ENCODE data around the gene RASGRF1. TPM values are rescaled to one million over a fixed set of nuclear protein-coding genes. Genes with fewer than 3 reads are reported as not detected.

Gene RASGRF1
- total RNA-seq, 2 donors from 2014 or later, result not detected

DNA sequence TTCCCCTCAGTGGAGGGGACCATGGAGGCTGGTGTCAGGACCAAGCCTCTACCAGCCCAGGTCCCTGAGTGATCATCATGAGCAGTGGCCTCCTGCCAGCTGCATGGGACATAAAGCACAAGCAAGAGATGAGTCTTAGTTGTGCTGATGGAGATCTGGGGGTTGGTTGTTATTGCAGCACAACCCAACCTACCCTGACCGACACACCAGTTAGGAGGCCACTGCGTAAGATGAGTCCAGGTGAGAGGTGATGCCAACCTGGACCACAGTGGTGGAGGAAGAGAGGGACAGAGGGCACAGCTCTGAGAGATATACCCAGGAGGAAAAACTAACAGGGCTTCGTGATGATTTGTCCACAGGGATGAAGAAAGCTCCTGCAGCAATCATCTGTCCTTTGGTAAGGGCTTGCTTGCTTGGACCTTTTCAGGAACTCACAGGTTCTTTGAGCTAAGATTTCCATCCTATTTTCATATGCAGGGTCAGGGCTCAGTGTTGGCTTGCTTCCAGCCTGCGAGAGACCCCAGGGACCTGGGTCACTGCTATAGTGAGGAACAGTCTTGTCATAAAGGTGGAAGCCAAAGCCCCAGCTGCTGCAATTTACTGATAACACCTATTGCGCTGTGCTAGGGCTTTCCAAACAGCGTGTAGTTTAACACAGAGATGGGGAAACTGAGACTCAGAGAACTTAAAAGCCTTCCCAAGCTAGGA is 8.1 kb downstream of the RASGRF1 start:
- Mint-ChIP-seq H3K9me3 (no peaks in the 10 kb centered on the region), H3K36me3 (no peaks in the 10 kb centered on the region), H3K27ac (no peak overlapping the region)
- DNase-seq (ENCODE audit: low spot score in 2 of 2), result no peak
- no peak for ATAC-seq

- Mint-ChIP-seq H3K9me3 (no peaks in the 10 kb centered on the region), H3K27ac (peak overlapping the region in 1 of 2 donors; percentile 22), H3K36me3 (no peaks in the 10 kb centered on the region)
- ATAC-seq, result no peak
- no peak for DNase-seq (ENCODE audit: low spot score in 2 of 2)
Measured at GRCh38 chr15:79078763-79079410, 11.7 kb downstream of the RASGRF1 start.

DNA sequence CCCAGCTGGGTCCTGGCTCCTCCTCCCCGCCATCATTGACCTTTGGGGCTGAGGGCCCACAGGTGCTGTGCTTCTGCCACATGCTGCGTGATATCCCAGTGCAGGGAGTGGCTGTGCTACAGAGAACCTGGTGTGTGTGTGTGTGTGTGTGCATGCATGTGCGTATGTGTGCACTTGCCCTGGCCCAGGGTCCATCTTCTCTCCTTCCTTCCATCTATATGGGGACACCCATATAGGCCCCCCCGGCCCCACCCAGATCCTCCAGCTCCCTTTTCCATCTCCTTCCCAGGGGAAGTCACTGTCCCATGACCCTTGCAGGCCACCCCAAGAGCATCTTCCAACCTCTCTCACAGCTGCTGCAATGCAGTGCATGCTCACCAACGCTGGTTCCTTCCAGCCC is 12.6 kb downstream of the RASGRF1 start:
- H3K36me3 Mint-ChIP-seq, result no peaks in the 10 kb centered on the region
- ATAC-seq, result no peak
- DNase-seq (ENCODE audit: low spot score in 2 of 2), result no peak
- H3K9me3 Mint-ChIP-seq, result no peaks in the 10 kb centered on the region
- no peak overlapping the region for H3K27ac Mint-ChIP-seq

DNA sequence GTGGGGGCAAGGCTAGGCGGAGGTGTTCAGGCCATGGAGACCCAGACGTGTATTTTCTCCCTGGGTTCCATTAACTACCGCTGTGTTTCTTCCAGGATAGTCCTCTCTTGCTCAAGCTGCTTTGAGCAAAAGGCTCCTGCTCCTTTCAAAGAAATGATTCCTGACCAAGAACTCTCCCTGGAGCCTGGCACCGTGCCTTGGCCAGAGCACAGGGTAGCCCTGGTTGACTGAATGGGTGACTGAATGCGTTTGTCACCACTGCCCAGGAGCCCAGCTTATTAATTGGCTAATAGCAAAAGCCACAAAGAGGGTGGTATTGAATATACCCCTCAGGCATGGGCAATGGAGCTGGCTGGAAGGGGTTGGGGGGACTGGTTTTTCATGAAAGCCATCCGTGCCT is 13.9 kb downstream of the RASGRF1 start:
- H3K9me3 Mint-ChIP-seq, result no peaks in the 10 kb centered on the region
- ATAC-seq, result no peak
- no peak for DNase-seq (ENCODE audit: low spot score in 2 of 2)
- no peaks in the 10 kb centered on the region for H3K36me3 Mint-ChIP-seq
- H3K27ac Mint-ChIP-seq, result no peak overlapping the region

DNA sequence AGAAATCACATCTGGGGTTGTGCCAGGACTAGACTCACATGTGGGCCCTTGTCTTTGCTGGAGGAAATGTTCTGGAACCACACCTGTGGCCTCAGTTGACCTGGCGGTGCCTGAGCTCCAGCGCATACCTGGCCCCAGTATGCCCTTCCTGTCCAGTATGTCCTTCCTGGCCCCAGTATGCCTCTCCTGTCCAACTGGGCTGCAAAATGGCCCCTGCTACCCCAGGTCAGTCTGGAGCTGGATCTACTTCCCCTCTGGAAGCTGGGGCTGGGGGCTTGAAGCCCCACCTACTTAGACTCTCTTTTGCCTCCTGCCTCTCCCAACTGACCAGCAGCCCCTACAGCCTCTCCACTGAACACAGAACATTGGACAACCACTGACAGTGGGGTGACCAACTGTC is 15.3 kb downstream of the RASGRF1 start:
- Mint-ChIP-seq H3K9me3 (no peaks in the 10 kb centered on the region), H3K36me3 (no peaks in the 10 kb centered on the region), H3K27ac (no peak overlapping the region)
- no peak for ATAC-seq
- no peak for DNase-seq (ENCODE audit: low spot score in 2 of 2)

- H3K36me3 Mint-ChIP-seq, result no peaks in the 10 kb centered on the region
- H3K9me3 Mint-ChIP-seq, result no peaks in the 10 kb centered on the region
- ATAC-seq, result no peak
- H3K27ac Mint-ChIP-seq, result no peak overlapping the region
- no peak for DNase-seq (ENCODE audit: low spot score in 2 of 2)
Measured at GRCh38 chr15:79073336-79073735, 17.2 kb downstream of the RASGRF1 start.

- no peak overlapping the region for H3K27ac Mint-ChIP-seq
- ATAC-seq (no peak), DNase-seq (ENCODE audit: low spot score in 2 of 2) (no peak)
- H3K9me3 Mint-ChIP-seq, result no peaks in the 10 kb centered on the region
- H3K36me3 Mint-ChIP-seq, result no peaks in the 10 kb centered on the region
Measured at GRCh38 chr15:79071901-79072300, 18.7 kb downstream of the RASGRF1 start.

DNA sequence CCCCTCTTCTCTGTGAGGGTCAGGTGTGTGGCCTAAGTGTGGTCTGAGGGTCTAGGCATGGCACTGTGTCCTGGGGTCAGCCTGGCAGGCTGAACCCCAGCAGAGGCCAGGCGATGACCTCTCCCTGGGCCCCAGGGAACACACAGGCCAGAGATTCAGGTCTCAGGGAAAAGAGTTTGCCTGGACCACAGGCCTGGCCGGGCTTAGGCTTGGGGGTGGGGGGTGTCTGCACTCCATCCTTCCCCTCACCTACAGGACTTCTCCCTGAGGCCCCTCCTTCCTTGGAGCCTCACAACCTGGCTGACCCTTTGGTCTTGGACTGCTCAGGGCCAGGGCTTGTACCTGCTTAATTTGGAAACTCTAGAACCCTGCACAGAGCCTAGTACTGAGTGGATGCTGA is 21.8 kb downstream of the RASGRF1 start:
- H3K9me3 Mint-ChIP-seq, result no peaks in the 10 kb centered on the region
- ATAC-seq (no peak), DNase-seq (ENCODE audit: low spot score in 2 of 2) (no peak)
- H3K36me3 Mint-ChIP-seq, result no peaks in the 10 kb centered on the region
- no peak overlapping the region for H3K27ac Mint-ChIP-seq

DNA sequence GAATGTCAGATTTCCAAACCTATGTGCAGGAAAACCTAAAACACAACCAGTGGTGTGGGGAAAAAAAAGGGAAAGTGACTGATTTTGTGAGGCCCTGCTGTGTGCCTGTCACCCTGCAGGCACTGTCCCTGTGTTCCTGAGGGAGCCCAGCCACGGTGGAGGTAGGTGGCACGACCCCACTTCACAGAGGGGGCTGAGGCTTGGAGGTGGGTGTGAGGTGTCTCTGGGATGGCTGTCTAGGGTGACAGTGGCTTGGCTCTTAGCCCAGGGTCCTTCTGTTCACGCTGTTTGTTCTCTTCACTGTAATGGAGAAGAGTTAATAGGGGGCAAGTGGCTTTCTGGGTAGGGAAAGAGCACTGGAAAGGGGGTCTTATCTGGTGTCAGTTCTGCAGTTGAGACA is 22.6 kb downstream of the RASGRF1 start:
- H3K27ac Mint-ChIP-seq, result no peak overlapping the region
- ATAC-seq (no peak), DNase-seq (ENCODE audit: low spot score in 2 of 2) (no peak)
- H3K9me3 Mint-ChIP-seq, result no peaks in the 10 kb centered on the region
- no peaks in the 10 kb centered on the region for H3K36me3 Mint-ChIP-seq

- ATAC-seq, result no peak
- no peaks in the 10 kb centered on the region for H3K9me3 Mint-ChIP-seq
Measured at GRCh38 chr15:79067072-79067833, 23.3 kb downstream of the RASGRF1 start.

GRCh38 chr15:79066391-79067071 is 24.0 kb downstream of the RASGRF1 start:
- Mint-ChIP-seq H3K27ac (no peak overlapping the region), H3K9me3 (no peaks in the 10 kb centered on the region), H3K36me3 (no peaks in the 10 kb centered on the region)
- no peak for DNase-seq (ENCODE audit: low spot score in 2 of 2)
- ATAC-seq, result no peak

More at GRCh38 chr15:79067072-79067833, 23.3 kb downstream of the RASGRF1 start:
- DNase-seq (ENCODE audit: low spot score in 2 of 2), result no peak
- H3K27ac Mint-ChIP-seq, result no peak overlapping the region
- no peaks in the 10 kb centered on the region for H3K36me3 Mint-ChIP-seq

- DNase-seq (ENCODE audit: low spot score in 2 of 2) (no peak), ATAC-seq (no peak)
- no peak overlapping the region for H3K27ac Mint-ChIP-seq
- H3K36me3 Mint-ChIP-seq, result no peaks in the 10 kb centered on the region
- H3K9me3 Mint-ChIP-seq, result no peaks in the 10 kb centered on the region
Measured at GRCh38 chr15:79065706-79066376, 24.7 kb downstream of the RASGRF1 start.

- Mint-ChIP-seq H3K9me3 (no peaks in the 10 kb centered on the region), H3K27ac (no peak overlapping the region), H3K36me3 (no peaks in the 10 kb centered on the region)
- DNase-seq (ENCODE audit: low spot score in 2 of 2) (no peak), ATAC-seq (no peak)
Measured at GRCh38 chr15:79065361-79065705, 25.2 kb downstream of the RASGRF1 start.

GRCh38 chr15:79064496-79064895 is 26.1 kb downstream of the RASGRF1 start:
- no peaks in the 10 kb centered on the region for H3K36me3 Mint-ChIP-seq
- DNase-seq (ENCODE audit: low spot score in 2 of 2), result no peak
- no peaks in the 10 kb centered on the region for H3K9me3 Mint-ChIP-seq
- ATAC-seq, result no peak
- no peak overlapping the region for H3K27ac Mint-ChIP-seq

DNA sequence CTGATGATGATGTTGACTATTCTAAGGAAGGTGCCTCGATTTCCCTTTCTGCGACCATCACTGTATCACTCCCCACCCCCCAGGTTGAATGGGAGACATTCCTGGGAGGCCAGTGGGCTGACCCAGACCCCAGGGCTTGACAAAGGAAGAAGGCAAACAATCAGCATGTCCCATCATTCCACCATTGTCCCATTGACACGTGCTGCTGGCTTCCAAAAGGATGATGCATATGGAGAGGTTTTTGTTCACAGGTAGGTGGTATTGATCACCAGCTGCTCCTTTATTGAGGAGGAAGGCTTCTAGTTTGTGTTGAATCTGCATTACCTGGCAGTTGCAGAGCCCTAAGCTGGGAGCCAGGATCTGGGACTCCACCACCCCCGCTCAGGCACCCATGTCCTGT is 30.4 kb downstream of the RASGRF1 start:
- Mint-ChIP-seq H3K27ac (no peak overlapping the region), H3K36me3 (no peaks in the 10 kb centered on the region), H3K9me3 (no peaks in the 10 kb centered on the region)
- DNase-seq (ENCODE audit: low spot score in 2 of 2) (no peak), ATAC-seq (no peak)

DNA sequence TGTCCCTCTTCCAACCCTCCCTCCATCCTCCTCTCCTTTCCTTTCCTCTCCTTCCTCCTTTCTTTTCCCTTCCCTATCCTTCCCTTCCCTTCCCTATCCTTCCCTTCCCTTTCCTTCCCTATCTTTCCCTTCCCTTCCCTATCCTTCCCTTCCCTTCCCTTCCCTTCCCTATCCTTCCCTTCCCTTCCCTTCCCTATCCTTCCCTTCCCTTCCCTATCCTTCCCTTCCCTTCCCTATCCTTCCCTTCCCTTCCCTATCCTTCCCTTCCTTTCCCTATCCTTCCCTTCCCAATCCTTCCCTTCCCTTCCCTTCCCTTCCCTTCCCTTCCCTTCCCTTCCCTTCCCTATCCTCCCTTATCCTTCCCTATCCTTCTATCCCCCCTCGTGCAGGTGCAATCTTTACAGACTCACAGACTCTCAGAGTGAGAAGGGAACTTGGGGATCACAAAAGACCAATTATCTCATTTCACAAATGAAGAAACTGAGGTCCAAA is 31.5 kb downstream of the RASGRF1 start:
- Mint-ChIP-seq H3K9me3 (no peaks in the 10 kb centered on the region), H3K36me3 (no peaks in the 10 kb centered on the region), H3K27ac (no peak overlapping the region)
- DNase-seq (ENCODE audit: low spot score in 2 of 2), result no peak
- ATAC-seq, result no peak
